Neuronal stem cell (in vitro differentiated cells): ENCODE measurements around the gene GLIS1.

Source experiments
- DNase-seq: peaks from one replicate; pipeline ENCODE4 v3.0.0-alpha.2; 2013; ENCODE audit warnings: low spot score
- H2AFZ ChIP-seq: one replicate; pipeline ENCODE4 v1.6.1; 2013; ENCODE audit warnings: mild to moderate bottlenecking, low read length, inconsistent platforms
- H2AK5ac ChIP-seq: 2 replicates; pipeline ENCODE4 v1.6.1; 2013; ENCODE audit warnings: low read depth, mild to moderate bottlenecking, inconsistent platforms, low read length, moderate library complexity, mixed read lengths
- H2BK120ac ChIP-seq: 2 replicates; pipeline ENCODE4 v1.6.1; 2013; ENCODE audit warnings: low read depth, mild to moderate bottlenecking, inconsistent platforms, low read length, moderate library complexity, mixed read lengths
- H2BK12ac ChIP-seq: one replicate; pipeline ENCODE4 v1.6.1; 2013; ENCODE audit warnings: low read length, inconsistent platforms
- H2BK15ac ChIP-seq: 2 replicates; pipeline ENCODE4 v1.6.1; 2013; ENCODE audit warnings: mild to moderate bottlenecking, low read length, inconsistent platforms, mixed read lengths
- H2BK5ac ChIP-seq: one replicate; pipeline ENCODE4 v1.6.1; 2013; ENCODE audit warnings: inconsistent platforms, mild to moderate bottlenecking, low read length, moderate library complexity
- H3K14ac ChIP-seq: one replicate; pipeline ENCODE4 v1.6.1; 2013; ENCODE audit warnings: low read length, inconsistent platforms
- H3K18ac ChIP-seq: 2 replicates; pipeline ENCODE4 v1.6.1; 2013; ENCODE audit warnings: low read length, inconsistent platforms
- H3K23ac ChIP-seq: 2 replicates; pipeline ENCODE4 v1.6.1; 2013; ENCODE audit warnings: low read depth, mild to moderate bottlenecking, mixed read lengths, low read length, inconsistent platforms; ENCODE audit not compliant: poor library complexity
- H3K27ac ChIP-seq: replicated peaks from 3 replicates; pipeline ENCODE4 v1.5.1; 2013; ENCODE audit warnings: low read length, inconsistent platforms
- H3K27me3 ChIP-seq, 3 experiments: 2 replicates each; pipeline ENCODE4 v1.6.1; 2013; ENCODE audit warnings: low read length in 3 of 3, mild to moderate bottlenecking in 2 of 3, inconsistent platforms in 1 of 3, low read depth in 1 of 3, mixed read lengths in 1 of 3, moderate library complexity in 1 of 3; ENCODE audit not compliant: control insufficient read depth in 3 of 3, insufficient read depth in 3 of 3
- H3K36me3 ChIP-seq, 2 donors: replicated peaks in 1 of 2; 2 replicates each; pipeline ENCODE4 v1.6.1; 2013; ENCODE audit warnings: low read length in 2 of 2; ENCODE audit not compliant: control insufficient read depth in 2 of 2, insufficient read depth in 2 of 2
- H3K4ac ChIP-seq: 2 replicates; pipeline ENCODE4 v1.6.1; 2013; ENCODE audit warnings: inconsistent platforms, mild to moderate bottlenecking, low read length, moderate library complexity
- H3K4me1 ChIP-seq, 2 donors: 1 replicate in 1 of 2; 2 replicates in 1 of 2; pipeline ENCODE4 v1.6.1; 2013; ENCODE audit warnings: low read length in 2 of 2, low read depth in 1 of 2; ENCODE audit not compliant: control insufficient read depth in 2 of 2, insufficient read depth in 1 of 2
- H3K4me2 ChIP-seq: one replicate; pipeline ENCODE4 v1.6.1; 2013; ENCODE audit warnings: mild to moderate bottlenecking, low read length, inconsistent platforms; ENCODE audit not compliant: insufficient read depth, poor library complexity, severe bottlenecking
- H3K4me3 ChIP-seq, 2 donors: 2 replicates each; pipeline ENCODE4 v1.5.1; 2013; ENCODE audit warnings: low read length in 2 of 2, mild to moderate bottlenecking in 2 of 2, inconsistent platforms in 1 of 2, moderate library complexity in 1 of 2
- H3K79me1 ChIP-seq: one replicate; pipeline ENCODE4 v1.6.1; 2013; ENCODE audit warnings: low read depth, mild to moderate bottlenecking, inconsistent platforms, low read length, moderate library complexity
- H3K9ac ChIP-seq: one replicate; pipeline ENCODE4 v1.6.1; 2013; ENCODE audit warnings: mild to moderate bottlenecking, low read depth, low read length, inconsistent platforms; ENCODE audit not compliant: poor library complexity
- H3K9me3 ChIP-seq, 2 donors: replicated peaks in 1 of 2; 2 replicates each; pipeline versions ENCODE3 to v1.6.1; 2013; ENCODE audit warnings: low read length in 2 of 2, mild to moderate bottlenecking in 2 of 2, inconsistent platforms in 1 of 2, low read depth in 1 of 2, mixed read lengths in 1 of 2, moderate library complexity in 1 of 2; ENCODE audit not compliant: control insufficient read depth in 2 of 2, insufficient read depth in 1 of 2
- H4K8ac ChIP-seq: one replicate; pipeline ENCODE4 v1.6.1; 2013; ENCODE audit warnings: low read depth, mild to moderate bottlenecking, inconsistent platforms, low read length, moderate library complexity
- H4K91ac ChIP-seq: one replicate; pipeline ENCODE4 v1.6.1; 2013; ENCODE audit warnings: low read length, low read depth, mild to moderate bottlenecking, inconsistent platforms; ENCODE audit not compliant: poor library complexity
- WGBS, 2 donors: extraction: QIAGEN DNeasy Blood & Tissue Kit; methylation state at CpG; one replicate each; pipeline ENCODE4 v1.1.7; 2013; ENCODE audit warnings: missing lambda C conversion rate in 2 of 2, mixed read lengths in 1 of 2; ENCODE audit not compliant: insufficient read length in 2 of 2, insufficient replicate concordance in 1 of 2; ENCODE audit errors: extremely low coverage in 2 of 2; 5-methylcytosine and 5-hydroxymethylcytosine counted together

Gene GLIS1

GRCh38 chr1:53543778-53544695 is 194.9 kb downstream of the GLIS1 start:
- Histone ChIP-seq H2BK12ac (no peak overlapping the region), H3K27me3 (peaks cover 0 to 17% (median 0%) of the 10 kb centered on the region in 3 experiments), H3K36me3 (no peaks in the 10 kb centered on the region), H3K79me1 (no peaks in the 10 kb centered on the region), H3K9me3 (no peaks in the 10 kb centered on the region), H3K14ac (no peak overlapping the region), H2AFZ (no peak overlapping the region), H4K91ac (no peak overlapping the region), H3K4me2 (no peak overlapping the region), H2BK5ac (no peak overlapping the region), H2AK5ac (peak overlapping the region; percentile 42), H3K23ac (no peak overlapping the region), H3K4me1 (peaks cover 0 to 6% of the 10 kb centered on the region in 2 donors), H3K18ac (peak overlapping the region; percentile 61), H3K27ac (no peak overlapping the region), H2BK120ac (no peak overlapping the region), H2BK15ac (no peak overlapping the region), H3K9ac (peak overlapping the region; percentile 24), H3K4me3 (no peak overlapping the region), H3K4ac (no peak overlapping the region), H4K8ac (no peak overlapping the region)
- no CpG with 5 or more reads among the region's 24 CpGs for WGBS, 2 donors
- DNase-seq, result no peak

- Histone ChIP-seq H3K14ac (no peak overlapping the region), H2AFZ (no peak overlapping the region), H3K4me2 (no peak overlapping the region), H3K9me3 (no peaks in the 10 kb centered on the region), H2BK12ac (no peak overlapping the region), H4K8ac (no peak overlapping the region), H3K27me3 (peaks cover 0 to 20% (median 0%) of the 10 kb centered on the region in 3 experiments), H3K4me3 (no peak overlapping the region), H4K91ac (no peak overlapping the region), H2BK5ac (no peak overlapping the region), H3K79me1 (no peaks in the 10 kb centered on the region), H3K27ac (no peak overlapping the region), H3K4ac (no peak overlapping the region), H3K23ac (no peak overlapping the region), H3K18ac (no peak overlapping the region), H2BK15ac (no peak overlapping the region), H2BK120ac (no peak overlapping the region), H3K36me3 (no peaks in the 10 kb centered on the region), H3K4me1 (peaks cover 0 to 6% of the 10 kb centered on the region in 2 donors), H3K9ac (peak overlapping the region; percentile 24), H2AK5ac (no peak overlapping the region)
- DNase-seq, result no peak
- WGBS, 2 donors, result no CpG with 5 or more reads among the region's 14 CpGs
These were observed 195.7 kb downstream of the GLIS1 start for GRCh38 chr1:53543130-53543777.

GRCh38 chr1:53542551-53542950 is 196.4 kb downstream of the GLIS1 start:
- no peak overlapping the region for H3K27ac ChIP-seq
- H2AK5ac ChIP-seq, result peak overlapping the region; percentile 22
- no peak overlapping the region for H4K8ac ChIP-seq
- peak overlapping the region; percentile 68 for H3K18ac ChIP-seq
- H3K9ac ChIP-seq, result no peak overlapping the region
- H2BK15ac ChIP-seq, result peak overlapping the region; percentile 16
- H3K79me1 ChIP-seq, result no peaks in the 10 kb centered on the region
- H3K4me3 ChIP-seq, result no peak overlapping the region
- H2AFZ ChIP-seq, result no peak overlapping the region
- H3K23ac ChIP-seq, result no peak overlapping the region
- H4K91ac ChIP-seq, result no peak overlapping the region
- H3K4me1 ChIP-seq, result peaks cover 0 to 6% of the 10 kb centered on the region in 2 donors
- peak overlapping the region; percentile 46 for H3K4ac ChIP-seq
- H3K27me3 ChIP-seq, result peaks cover 0 to 24% (median 0%) of the 10 kb centered on the region in 3 experiments
- H2BK5ac ChIP-seq, result no peak overlapping the region
- peak overlapping the region; percentile 61 for H2BK12ac ChIP-seq
- no peaks in the 10 kb centered on the region for H3K36me3 ChIP-seq
- H2BK120ac ChIP-seq, result no peak overlapping the region
- no peaks in the 10 kb centered on the region for H3K9me3 ChIP-seq
- no peak for DNase-seq
- H3K4me2 ChIP-seq, result no peak overlapping the region
- H3K14ac ChIP-seq, result no peak overlapping the region
- WGBS, 2 donors, result no CpG with 5 or more reads among the region's 5 CpGs
